Measurements from ENCODE around the gene PRKCA.

The PRKCA gene

DNA sequence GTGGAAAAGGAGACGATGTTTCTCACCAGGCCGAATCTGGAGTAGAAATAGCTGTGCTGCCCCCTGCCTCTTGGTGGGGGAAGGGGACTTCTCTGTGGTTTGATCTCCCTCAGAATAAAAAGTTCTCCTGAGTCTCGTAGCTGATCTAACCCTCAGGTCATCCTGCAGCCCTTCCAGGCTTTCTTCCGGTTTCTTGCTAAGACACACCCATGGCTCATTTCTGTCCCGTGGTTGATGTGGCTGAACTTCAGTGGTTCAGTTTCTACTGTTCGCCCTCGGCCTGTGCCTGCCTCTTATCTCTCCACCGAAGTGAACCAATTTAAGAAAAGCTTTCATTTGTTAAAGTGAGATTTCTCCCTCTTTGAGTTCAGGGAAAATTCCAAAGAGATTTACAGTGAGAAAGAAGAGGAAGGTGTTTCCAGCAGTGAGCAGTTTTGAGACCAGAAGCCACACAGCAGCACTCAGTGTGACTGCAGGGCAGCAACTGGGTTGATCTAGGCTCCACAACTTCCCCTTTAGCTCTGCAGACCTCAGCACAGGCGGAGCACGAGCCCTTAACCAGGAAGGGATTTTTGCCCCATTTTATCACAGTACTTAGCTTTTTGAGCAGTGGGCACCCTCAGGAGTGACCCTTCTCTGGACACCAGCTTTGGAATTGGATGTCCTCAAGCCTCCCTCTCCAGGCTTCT, 497.6 kb downstream of the PRKCA start:
- TF ChIP-seq EZH2phosphoT487 (IDR thresholded peaks at IDR 0.05; ENCODE audit: low read depth), result no peak
- TF ChIP-seq, protein P1, sequence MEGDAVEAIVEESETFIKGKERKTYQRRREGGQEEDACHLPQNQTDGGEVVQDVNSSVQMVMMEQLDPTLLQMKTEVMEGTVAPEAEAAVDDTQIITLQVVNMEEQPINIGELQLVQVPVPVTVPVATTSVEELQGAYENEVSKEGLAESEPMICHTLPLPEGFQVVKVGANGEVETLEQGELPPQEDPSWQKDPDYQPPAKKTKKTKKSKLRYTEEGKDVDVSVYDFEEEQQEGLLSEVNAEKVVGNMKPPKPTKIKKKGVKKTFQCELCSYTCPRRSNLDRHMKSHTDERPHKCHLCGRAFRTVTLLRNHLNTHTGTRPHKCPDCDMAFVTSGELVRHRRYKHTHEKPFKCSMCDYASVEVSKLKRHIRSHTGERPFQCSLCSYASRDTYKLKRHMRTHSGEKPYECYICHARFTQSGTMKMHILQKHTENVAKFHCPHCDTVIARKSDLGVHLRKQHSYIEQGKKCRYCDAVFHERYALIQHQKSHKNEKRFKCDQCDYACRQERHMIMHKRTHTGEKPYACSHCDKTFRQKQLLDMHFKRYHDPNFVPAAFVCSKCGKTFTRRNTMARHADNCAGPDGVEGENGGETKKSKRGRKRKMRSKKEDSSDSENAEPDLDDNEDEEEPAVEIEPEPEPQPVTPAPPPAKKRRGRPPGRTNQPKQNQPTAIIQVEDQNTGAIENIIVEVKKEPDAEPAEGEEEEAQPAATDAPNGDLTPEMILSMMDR (IDR thresholded peaks at IDR 0.05; ENCODE audit: low read depth, low read length), result no peak
- no peak overlapping the region for H3K4me3 ChIP-seq (ENCODE audit: low read length)
- H3K27me3 ChIP-seq (ENCODE audit: low read depth, low read length), result no peaks in the 10 kb centered on the region

DNA sequence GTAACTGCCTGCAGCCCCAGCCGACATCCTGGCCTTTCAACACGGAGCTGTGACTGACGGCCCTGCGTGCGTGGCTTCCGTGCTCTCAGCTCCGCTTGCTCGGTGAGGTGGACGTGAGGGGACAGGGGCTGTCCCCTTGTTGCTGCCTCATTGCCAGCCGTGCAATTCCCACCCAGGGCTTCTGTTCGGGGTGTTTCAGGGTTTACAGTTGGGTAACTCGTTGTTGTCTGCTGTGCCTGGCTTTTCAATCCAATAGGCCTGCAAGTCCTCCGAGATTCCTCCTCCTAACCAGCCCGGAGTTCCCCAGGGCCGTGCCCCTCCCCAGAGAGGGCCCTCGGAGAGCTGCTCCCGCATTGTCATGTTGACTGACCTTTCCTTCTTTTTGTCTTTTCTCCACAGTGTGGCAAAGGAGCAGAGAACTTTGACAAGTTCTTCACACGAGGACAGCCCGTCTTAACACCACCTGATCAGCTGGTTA, 501.1 kb downstream of the PRKCA start:
- H3K4me2 ChIP-seq (ENCODE audit: low read length), result no peak overlapping the region
- H3K9me3 ChIP-seq (ENCODE audit: insufficient read depth, low read length), result no peaks in the 10 kb centered on the region
- TF ChIP-seq EZH2phosphoT487 (IDR thresholded peaks at IDR 0.05; ENCODE audit: low read depth), result no peak
- TF ChIP-seq, protein P1 (IDR thresholded peaks at IDR 0.05; ENCODE audit: low read depth, low read length), result no peak
- H3K27me3 ChIP-seq (ENCODE audit: low read depth, low read length), result no peaks in the 10 kb centered on the region
- no peaks in the 10 kb centered on the region for H3K4me1 ChIP-seq (ENCODE audit: low read length)
- H3K4me3 ChIP-seq (ENCODE audit: low read length), result no peak overlapping the region
- no peaks in the 10 kb centered on the region for H3K36me3 ChIP-seq (replicated peaks; ENCODE audit: low read depth, low read length)
- no peaks in the 10 kb centered on the region for H3K79me2 ChIP-seq (ENCODE audit: low read length)
- no peak overlapping the region for H2AFZ ChIP-seq (ENCODE audit: low read depth, low read length)
- H4K20me1 ChIP-seq (ENCODE audit: insufficient read depth, low read length), result no peaks in the 10 kb centered on the region
- H3K27ac ChIP-seq (ENCODE audit: low read length), result no peak overlapping the region
- H3K9ac ChIP-seq (ENCODE audit: low read length), result no peak overlapping the region

More for the DNA sequence above, 497.6 kb downstream of the PRKCA start:
- no peaks in the 10 kb centered on the region for H4K20me1 ChIP-seq (ENCODE audit: insufficient read depth, low read length)
- no peaks in the 10 kb centered on the region for H3K9me3 ChIP-seq (ENCODE audit: insufficient read depth, low read length)
- H3K36me3 ChIP-seq (replicated peaks; ENCODE audit: low read depth, low read length), result no peaks in the 10 kb centered on the region
- no peak overlapping the region for H3K27ac ChIP-seq (ENCODE audit: low read length)
- no peak overlapping the region for H2AFZ ChIP-seq (ENCODE audit: low read depth, low read length)
- no peaks in the 10 kb centered on the region for H3K79me2 ChIP-seq (ENCODE audit: low read length)
- H3K4me1 ChIP-seq (ENCODE audit: low read length), result no peaks in the 10 kb centered on the region
- H3K9ac ChIP-seq (ENCODE audit: low read length), result no peak overlapping the region
- H3K4me2 ChIP-seq (ENCODE audit: low read length), result no peak overlapping the region

DNA sequence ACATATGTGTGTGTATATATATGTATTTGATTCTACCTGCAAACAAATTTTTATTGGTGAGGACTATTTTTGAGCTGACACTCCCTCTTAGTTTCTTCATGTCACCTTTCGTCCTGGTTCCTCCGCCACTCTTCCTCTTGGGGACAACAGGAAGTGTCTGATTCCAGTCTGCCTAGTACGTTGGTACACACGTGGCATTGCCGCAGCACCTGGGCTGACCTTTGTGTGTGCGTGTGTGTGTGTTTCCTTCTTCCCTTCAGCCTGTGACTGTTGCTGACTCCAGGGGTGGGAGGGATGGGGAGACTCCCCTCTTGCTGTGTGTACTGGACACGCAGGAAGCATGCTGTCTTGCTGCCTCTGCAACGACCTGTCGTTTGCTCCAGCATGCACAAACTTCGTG, 503.2 kb downstream of the PRKCA start:
- Histone ChIP-seq H3K4me3 (ENCODE audit: low read length) (no peak overlapping the region), H3K9ac (ENCODE audit: low read length) (no peak overlapping the region), H3K4me2 (ENCODE audit: low read length) (no peak overlapping the region), H2AFZ (ENCODE audit: low read depth, low read length) (no peak overlapping the region), H3K27ac (ENCODE audit: low read length) (no peak overlapping the region), H3K4me1 (ENCODE audit: low read length) (no peaks in the 10 kb centered on the region), H3K79me2 (ENCODE audit: low read length) (no peaks in the 10 kb centered on the region), H3K36me3 (replicated peaks; ENCODE audit: low read depth, low read length) (no peaks in the 10 kb centered on the region), H4K20me1 (ENCODE audit: insufficient read depth, low read length) (no peaks in the 10 kb centered on the region), H3K27me3 (ENCODE audit: low read depth, low read length) (0 out of 2 replicates have a peak, but pooled peaks cover 3% of the 10 kb centered on the region), H3K9me3 (ENCODE audit: insufficient read depth, low read length) (no peaks in the 10 kb centered on the region)
- TF ChIP-seq EZH2phosphoT487 (IDR thresholded peaks at IDR 0.05; ENCODE audit: low read depth), result no peak
- TF ChIP-seq, protein P1 (IDR thresholded peaks at IDR 0.05; ENCODE audit: low read depth, low read length), result no peak

DNA sequence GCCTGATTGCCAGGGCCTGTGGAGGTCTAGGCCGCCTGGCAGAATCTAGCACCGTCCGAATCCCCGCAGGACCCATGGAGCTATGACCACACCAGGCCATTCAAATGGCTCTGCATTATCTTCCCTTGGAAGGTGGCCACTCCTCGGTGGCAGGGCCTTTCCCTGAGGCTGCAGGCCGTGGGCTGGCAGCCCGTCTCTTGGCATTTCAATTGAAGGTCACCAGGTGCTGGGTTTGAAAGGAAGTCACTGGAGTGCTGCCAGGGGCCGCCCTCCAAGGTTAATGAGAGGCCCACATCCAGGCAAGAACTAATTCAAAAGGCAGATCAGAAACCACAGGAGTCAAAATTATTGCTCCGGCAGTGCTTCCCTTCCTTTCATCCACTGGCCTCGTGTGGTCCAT, 504.8 kb downstream of the PRKCA start:
- TF ChIP-seq, protein P1 (IDR thresholded peaks at IDR 0.05; ENCODE audit: low read depth, low read length), result no peak
- no peak for TF ChIP-seq EZH2phosphoT487 (IDR thresholded peaks at IDR 0.05; ENCODE audit: low read depth)
- no peaks in the 10 kb centered on the region for H3K4me1 ChIP-seq (ENCODE audit: low read length)
- no peaks in the 10 kb centered on the region for H3K36me3 ChIP-seq (replicated peaks; ENCODE audit: low read depth, low read length)
- H2AFZ ChIP-seq (ENCODE audit: low read depth, low read length), result no peak overlapping the region
- H3K79me2 ChIP-seq (ENCODE audit: low read length), result no peaks in the 10 kb centered on the region
- no peak overlapping the region for H3K4me3 ChIP-seq (ENCODE audit: low read length)
- H3K9ac ChIP-seq (ENCODE audit: low read length), result no peak overlapping the region
- H3K27me3 ChIP-seq (ENCODE audit: low read depth, low read length), result 0 out of 2 replicates have a peak, but pooled peaks cover 3% of the 10 kb centered on the region
- H3K27ac ChIP-seq (ENCODE audit: low read length), result no peak overlapping the region
- no peaks in the 10 kb centered on the region for H3K9me3 ChIP-seq (ENCODE audit: insufficient read depth, low read length)
- H4K20me1 ChIP-seq (ENCODE audit: insufficient read depth, low read length), result no peaks in the 10 kb centered on the region
- no peak overlapping the region for H3K4me2 ChIP-seq (ENCODE audit: low read length)
